HG03280 (cell line): ENCODE measurements around the gene ATG5.
A peak's percentile ranks its signal among the peaks of the same experiment; 100 is the strongest.

ENCODE experiments used
- ATAC-seq: cut with Tn5 transposase; IDR thresholded peaks from one replicate; pipeline ENCODE4 v1.9.1; 2021; ENCODE audit warnings: mild to moderate bottlenecking, moderate library complexity; ENCODE audit not compliant: unreplicated experiment

Gene ATG5

DNA sequence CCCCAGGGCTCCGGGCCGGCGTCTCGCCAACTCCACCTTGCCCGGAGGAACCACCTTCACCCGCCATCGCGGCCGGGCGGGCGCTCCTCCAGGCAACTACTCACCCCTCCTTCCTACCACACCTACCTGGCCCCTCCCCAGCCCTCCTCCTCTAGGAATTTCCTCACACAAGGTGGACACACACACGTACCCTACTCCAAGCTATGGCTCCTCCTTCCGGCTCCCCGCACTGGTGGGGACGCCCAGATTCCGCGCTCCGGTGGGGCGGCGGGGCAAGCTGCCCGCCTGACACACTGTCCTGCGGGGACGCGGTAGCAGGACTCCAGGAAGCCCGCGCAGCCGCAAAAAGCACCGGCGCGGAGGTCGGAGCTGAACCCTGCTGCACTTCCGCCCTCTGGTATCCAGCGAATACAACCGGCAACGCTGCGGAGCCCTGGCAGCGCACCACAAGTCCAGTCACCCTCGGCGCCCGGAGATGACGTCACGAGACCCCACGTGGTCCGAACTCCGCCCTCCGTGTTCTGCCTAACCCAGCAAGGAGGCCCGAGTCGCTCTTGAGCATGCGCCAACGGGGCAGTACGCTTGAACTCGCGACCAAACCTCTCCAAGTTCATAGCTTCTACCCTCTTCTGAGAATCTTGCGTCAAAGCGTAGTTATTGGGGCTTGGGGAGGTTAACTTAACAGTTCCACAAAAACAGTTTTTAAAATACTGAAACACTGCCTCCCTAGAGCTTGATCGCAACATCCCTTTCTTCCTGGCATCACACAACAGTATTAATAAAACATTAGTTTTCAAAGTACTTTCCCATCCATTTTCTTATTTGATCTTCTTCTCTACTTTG, at the start of gene ATG5:
Gene ATG5, minus strand, starts transcription at position 425 of the 843 bp plus-strand sequence. CDS start 9,552 bp downstream, outside the sequence.
- ATAC-seq = peak; percentile 93

DNA sequence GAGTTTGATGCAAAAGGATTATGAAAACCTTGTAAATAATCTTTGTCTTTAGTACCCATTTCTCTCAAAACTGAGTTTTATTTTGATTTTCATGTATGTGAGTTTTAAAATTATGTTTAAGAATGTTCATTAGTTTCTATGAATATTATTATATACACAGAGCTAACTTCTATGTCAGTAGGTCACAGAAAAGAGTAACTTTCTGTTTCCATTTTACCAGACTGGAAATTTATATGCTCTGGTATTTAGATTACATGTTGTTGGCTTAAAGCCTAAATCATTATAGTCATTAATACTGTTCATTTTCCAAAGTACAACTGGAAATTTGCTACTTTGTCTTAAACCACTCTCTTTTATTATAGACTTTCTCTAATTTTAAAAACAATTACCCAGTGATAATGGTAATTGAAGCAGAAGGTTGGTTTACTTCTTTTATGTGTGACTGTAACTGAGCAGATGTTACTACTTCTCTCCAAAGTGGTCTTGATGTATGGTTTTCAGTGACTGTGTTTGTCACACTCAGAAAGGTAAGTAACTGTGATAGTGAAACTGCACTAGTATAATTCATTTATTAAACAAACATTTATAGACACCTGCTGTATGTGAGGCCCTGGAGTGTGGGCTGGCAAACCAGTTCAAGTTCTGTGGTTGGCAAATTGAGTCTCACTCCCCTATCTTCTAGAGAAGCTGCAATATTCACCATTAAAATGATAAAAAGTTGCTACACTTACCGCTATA, 48.1 kb upstream of the ATG5 start:
- ATAC-seq = no peak

DNA sequence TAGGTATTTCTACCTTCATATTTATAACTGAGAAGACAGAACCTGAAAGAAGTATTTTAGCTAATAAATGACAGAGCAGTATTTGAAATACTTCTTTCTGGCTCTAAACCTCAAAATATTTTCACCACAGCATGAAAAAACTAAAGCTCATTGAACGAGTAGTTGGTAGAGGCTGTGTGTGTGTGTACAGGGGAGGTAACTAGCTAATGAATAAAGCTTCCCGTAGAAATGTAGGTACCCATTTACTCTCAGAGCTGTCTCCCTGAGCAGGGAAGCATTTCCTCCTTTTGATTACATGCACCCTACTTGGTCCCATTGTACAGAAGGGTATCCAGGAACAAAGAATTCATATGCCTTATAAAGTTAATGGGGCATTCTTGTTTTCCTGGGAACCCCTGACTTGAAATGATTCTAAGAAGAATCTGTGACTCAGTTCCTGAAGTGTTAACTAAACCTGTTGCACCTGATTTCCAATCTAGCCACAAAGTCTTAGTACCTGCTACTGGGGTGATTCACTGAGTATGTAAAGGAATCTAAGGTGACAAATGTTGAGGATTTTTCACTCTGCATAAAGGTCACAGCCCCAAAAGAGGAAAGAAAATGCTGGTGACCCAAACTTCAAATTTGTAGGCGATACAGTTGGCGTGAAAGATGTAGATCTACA, 47.4 kb upstream of the ATG5 start:
- no peak for ATAC-seq

DNA sequence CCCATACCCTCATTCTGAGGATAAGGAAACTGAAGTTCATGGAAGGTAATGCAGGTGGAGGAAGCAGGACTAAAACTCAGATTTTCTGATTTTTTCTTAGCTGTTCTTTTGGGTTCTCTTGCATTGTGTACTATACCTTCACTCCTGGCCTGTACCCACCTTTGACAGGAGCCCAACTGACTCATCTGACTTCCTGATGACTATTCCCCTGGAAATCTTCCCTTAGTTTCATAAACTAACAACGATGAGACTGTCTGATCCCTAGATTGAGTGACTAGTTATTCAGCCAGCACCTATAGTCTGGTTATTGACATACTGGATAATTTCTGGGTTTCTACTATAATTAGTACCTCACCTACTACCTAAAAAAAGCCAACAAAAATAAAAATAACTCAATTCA, 45.1 kb upstream of the ATG5 start:
- no peak for ATAC-seq

DNA sequence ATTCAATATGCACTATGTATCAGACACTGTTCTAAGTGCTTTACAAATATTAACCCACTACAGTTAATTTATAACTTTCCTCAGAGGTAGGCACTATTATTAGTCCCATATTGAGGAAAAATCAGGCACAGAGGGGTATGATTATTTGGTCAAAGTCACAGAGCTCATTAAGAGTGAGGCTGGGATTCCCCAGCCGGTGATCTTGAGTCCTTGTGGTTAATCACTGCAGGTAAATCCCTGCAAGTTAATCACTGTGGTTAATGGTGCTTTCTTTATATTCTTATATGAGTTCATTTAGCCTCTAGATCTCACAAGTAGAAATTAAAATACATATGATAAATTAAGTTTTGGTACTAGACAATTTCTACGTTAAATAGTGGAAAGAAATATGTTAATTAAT, 44.2 kb upstream of the ATG5 start:
- ATAC-seq = no peak

DNA sequence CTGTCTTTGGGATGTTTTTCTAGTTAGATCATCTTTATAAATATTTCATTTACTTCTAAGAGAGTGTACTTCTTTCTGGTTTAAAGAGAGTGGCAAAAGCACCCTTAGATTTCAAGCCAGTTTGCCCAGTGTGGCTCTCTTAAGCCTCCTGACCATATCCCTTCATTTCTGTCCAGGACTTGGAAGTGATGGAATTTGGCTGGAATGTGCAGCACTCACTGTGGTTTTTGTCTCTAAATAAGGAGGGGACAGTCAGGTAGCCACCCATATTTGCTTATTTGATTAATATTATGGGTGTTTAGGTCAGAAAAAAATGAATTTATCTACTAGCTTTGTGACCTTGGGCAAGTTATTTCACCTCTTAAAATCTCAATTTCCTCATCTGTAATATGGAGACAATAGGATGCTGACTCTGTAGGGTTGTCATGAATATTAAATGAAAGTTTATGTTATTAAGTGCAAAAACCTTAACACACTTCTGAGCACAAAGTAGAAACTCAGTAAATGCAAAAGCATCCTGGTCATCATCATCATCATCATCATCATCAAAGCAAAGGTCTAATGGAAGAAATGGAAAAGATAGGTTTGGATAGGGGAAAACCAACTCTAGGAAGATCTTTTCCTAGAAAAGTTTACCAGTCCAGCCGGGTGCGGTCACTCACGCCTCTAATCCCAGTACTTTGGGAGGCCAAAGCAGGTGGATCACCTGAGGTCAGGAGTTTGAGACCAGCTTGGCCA, 38.0 kb upstream of the ATG5 start:
- ATAC-seq = no peak

DNA sequence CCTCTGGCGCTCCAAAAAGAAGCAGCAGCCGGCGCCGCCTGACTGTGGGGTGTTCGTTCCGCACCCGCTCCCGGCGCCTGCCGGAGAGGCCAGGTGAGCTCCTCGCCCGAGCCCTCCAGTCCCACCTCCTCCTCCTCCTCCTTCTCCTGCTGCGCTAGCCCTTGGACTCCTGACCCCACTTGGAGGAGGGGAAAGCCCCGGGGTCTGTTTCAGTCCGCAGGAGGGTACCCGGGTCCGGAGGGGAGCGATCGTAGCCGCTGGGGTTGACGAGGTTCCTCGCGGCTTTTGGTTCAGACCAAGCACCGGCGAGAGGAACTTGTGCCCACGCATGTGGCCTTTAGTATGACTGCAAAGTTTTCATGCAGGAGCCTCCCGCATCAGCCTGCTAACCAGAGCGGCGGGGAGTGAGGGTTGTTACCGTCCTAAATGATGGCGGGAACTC, 35.5 kb upstream of the ATG5 start:
- peak; percentile 26 for ATAC-seq

DNA sequence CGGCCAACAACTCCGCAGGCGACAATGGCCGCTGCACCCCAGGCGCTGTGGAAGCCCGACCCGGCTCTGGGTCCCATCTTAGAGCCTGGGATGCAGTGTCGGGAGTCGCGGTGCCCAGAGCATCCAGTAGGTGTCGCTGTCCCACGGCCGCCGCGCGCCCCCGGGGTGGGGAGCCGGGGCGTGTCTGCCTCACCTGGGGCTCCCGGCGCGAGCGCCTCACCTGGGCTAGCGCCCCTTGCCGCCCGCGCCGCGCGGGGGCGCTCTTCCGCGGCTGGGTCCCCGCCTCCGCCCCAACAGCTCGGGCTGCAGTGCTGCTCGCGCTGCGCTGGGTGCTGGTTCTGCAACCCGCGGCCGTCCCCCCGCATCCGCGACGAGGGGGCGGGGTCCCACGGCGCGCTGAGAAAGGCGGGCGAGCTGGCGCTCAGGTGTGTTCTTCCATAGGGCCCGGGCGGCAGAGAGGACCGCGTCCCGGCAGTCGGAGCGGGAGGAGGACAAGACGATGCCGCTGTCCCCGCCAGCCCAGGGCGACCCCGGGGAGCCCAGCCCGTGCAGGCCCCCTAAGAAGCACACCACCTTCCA, 34.9 kb upstream of the ATG5 start, which contains the start of gene CRYBG1:
Gene CRYBG1, plus strand, starts transcription at position 308 of the 579 bp plus-strand sequence. Its CDS starts 192 bp downstream, at position 500.
- peak; percentile 77 for ATAC-seq

DNA sequence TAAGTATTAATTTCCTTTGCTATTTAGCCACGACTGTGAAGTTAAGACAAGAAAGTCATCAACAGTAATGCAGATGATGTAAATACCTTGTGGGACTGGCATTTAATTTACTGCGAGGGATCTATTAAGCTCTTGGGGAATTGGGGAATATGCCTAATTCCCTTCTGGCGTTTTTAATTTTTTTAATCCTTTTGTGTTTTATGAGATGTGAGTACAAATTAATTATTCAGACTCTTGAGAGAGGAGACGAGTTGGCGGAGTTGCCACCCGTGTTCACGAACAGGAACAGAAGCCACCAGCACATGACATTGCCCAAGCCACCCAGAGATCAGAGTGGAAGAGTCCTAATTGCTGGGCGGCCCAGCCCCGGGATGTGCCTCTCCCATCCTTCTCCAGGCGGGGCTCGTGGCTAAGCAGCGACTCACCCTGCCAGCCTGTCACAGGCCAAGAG, 34.4 kb upstream of the ATG5 start:
- no peak for ATAC-seq

DNA sequence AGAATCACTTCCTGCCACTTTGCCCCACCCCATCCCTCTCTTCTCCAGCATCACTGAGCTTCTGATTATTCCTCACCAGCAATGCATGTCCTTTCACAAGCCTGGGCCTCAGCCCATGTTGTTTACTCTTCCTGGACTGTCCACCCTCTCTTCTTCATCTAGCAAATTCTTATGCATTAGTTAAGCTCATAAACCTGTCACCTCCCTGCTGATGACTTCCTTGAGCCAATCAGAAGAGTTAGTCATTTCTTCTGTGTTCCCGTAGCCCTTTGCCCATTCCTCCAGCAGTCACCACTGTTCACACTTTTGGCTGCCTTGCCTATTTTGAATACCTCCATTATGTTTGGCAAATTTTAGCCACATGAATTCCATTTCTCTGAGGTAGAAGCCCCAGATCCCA, 30.8 kb upstream of the ATG5 start:
- ATAC-seq = no peak

DNA sequence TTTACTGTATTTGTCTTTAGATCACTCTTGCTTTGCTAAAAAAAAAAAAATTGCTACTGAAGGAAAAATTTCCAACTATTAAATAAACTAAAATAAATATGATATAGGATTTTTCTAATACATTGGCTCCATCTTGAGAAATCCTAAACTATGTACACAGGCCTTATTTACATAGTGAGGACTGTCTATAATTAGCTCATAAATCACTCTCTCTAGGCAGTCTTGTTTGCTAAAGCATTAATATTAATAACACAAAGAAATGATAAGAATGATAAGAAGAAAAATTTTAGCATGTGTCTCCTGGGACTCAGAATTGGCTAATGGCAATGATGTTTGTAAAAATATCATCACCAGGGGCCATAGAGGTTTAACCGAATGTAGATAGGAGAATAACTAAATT, 21.7 kb upstream of the ATG5 start:
- no peak for ATAC-seq

DNA sequence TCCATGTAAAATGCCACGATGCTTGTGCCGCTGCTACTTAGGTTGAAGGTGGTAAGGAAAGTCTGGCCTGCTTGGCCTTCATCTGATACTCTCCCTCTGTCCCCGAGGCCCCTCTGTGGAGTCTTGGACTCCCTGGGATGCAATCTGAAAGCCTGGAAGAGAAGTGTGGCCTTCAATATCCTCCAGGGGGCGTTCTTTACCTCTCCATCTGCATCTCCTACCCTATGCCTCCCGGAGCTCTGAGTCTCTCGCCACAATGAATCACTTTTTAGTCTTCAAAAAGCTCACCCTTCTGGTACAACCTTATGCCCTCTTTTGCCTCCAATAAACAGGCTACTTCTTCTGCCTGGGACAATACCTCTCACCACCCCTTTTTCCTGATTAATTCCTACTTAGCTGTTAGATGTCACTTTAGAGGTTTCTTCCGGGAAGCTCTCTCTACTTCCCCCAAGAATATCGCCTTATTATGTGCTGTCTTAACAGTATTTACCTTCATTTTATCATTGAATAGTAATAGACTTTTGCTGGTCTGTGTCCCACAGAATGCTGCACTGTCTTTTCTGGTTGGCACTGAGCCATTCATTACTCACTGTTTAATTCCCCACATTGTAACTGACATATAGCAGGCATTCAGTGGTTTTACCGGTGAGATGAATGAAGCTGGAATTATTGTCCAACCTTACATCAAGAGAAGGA, 13.9 kb upstream of the ATG5 start:
- no peak for ATAC-seq

DNA sequence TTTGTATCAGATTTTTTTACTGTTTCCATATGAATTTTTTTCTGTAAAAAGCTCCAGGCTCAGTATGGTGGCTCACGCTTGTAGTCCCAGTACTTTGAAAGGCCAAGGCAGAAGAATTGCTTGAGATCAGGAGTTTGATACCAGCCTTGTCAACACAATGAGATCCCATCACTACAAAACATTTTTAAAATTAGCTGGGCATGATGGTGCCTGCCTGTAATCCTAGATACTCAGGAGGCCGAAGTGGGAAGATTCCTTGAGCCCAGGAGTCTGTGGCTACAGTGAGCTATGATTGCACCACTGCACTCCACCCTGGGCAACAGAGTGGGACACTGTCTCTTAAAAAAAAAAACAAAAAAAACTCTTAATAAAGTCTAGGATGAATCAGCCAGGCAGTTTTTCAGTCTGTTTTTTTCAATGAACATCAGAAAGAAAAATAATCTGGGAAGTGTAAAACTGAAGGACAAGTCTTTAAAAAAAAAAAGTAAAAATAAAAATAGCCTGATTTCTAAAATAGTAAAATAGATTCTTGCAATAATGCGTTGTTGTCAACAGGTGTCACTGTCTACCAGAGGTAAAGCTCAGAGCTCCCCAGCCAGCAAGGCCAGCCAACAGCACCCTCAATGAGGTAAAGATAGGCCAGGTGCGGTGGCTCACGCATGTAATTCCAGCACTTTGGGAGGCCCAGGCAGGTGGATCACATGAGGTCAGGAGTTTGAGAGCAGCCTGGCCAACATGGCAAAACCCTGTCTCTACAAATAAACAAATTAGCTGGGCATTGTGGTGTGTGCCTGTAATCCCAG, 9.3 kb upstream of the ATG5 start:
- ATAC-seq = peak; percentile 60

DNA sequence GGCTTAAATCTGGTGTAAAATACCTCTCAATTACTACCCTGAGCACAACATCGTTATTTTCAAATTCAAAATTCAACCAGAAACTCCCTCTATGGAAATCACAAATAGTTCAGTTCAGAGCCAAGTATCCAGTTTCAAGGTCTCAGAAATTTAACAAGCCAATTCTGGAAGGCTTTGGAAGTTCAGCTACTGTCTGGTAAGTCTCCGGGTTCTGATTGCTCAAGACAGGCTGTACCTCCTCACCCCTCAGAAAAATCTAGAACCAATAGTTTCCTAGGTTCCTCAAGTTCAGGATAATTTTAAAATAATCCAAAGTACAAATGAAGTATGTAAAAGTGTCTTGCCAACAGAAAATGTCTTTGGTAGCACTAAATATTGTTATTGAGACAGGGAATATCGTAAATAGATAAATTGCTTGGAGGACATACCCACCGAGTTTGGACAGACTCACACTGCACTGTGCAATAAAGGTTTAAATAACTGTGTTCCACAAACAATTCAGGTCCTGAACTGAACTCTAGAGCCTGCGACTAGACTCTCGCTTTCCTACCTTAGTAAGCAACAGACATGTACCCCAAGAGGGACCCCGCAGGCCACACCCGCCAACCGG, 729 bp downstream of the ATG5 start:
- ATAC-seq = no peak

DNA sequence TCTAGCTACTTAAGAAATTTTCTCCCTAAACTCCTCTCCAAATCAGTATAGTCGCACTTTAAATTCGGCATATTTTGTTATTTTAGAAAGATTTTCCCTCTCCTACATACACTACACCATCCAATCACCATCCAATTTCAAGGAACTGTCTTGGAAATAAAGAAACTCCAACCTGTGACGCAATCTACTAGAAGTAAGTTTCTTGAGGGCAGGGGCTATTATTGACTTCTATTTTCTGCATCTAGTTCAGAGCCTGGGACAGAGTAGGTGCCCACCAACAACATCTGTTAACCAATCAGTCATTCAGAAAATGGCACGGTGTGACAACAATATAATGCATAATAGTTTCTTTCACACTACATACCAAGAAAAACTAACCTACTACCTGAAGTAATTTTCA, 3.6 kb downstream of the ATG5 start:
- no peak for ATAC-seq

DNA sequence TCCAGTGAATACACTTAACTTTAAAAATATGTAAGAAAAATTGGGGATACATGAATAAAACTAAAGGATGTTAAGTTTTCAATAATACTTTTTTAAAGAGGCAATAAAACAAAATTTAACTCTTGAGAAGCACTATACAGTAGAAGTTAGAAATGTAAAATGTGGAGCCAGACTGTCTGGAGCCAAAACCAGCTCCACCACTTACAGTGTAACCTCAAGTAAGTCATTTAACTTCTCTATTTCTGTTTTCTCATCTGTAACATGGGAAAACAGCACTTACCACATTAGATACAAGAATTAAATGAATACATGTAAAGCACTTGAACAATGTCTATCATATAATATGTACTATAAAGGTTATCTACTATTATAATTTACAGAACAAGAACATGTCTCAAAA, 6.7 kb downstream of the ATG5 start:
- no peak for ATAC-seq

DNA sequence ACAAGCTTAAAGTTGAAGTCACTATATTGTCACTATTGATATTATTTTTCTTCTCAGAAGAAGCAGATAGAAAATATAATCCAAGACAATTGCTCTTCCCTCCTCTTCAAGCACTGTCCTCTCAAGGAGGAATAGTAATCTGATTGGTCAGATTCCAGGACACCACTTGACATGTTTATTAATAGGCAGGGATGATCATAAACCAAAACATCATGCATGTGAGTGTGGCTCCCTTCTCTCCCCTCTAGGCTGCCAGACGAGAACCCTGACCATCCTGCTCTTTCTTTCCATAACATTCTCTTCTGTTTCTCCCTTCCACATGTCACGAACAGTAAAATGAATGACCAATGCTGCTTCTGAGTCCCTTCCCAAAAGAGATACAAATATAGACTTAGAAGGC, 7.5 kb downstream of the ATG5 start:
- no peak for ATAC-seq

DNA sequence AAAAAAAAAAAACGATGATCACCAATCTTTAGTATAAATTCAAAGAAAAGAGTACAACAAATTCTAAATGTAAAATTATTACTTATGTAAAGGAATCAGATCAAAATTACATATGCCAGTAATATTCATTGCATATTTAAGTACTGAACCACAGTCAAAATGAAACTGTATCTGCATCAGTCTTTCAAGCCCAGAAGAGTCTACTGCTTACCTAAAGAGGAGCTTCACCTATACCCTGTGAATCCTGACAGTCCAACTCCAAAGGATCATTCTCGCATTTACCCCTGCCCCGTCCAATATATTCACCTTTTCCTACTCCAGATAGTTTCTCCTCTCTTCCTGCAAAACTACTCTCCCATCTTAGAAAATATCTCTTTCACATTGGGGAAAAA, 9.2 kb downstream of the ATG5 start:
- no peak for ATAC-seq
